ENCODE measurements around the gene ANKRD11. TPM values are rescaled to one million over a fixed set of nuclear protein-coding genes. Genes with fewer than 3 reads are reported as not detected.

Gene ANKRD11
- total and polyA plus RNA-seq, 2 donors (not counting 3 experiments of a cell fraction or from before 2014, with no cell fraction given) = 55.8 to 191 TPM

DNA sequence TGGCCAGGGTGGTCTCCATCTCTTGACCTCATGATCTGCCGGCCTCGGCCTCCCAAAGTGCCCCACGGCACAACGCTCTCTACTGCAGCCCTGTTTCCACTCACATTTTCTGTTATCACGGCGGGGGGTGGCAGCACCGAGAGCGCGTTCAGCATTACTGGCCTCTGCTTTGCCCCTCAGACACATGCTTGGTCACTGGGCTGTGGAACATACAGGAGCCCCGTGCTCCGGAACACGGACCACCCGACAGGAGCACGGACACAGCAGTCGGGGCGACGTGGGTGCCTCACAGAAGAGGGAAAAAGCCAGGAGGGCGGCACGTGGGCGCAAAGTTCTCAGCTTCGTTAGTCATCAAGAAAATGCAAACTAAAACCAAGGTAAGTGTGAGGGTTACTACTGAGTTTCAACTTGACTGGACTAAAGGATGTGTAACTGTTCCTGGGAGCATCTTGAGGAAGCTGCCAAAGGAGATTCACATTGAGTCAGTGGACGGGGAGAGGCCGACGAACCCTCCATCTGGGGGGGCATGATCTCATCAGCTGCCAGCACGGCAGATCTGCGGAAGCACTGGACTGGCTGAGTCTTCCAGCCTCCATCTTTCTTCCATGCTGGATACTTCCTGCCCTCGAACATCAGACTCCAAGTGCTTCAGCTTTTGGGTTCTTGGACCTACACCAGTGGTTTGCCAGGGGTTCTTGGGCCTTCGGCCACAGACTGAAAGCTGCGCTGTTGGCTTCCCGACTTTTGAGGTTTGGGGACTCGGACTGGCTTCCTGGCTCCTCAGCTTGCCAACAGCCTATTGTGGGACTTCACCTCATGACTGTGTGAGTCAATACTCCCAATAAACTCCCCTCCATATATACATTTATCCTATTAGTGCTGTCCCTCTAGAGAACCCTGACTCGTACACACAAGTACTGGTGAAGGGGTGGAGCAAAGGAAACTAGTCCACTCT, 166.0 kb downstream of the ANKRD11 start:
- POLR2A ChIA-PET = no interaction called here
- Histone ChIP-seq H3K27me3 (ENCODE audit: control insufficient read depth in 2 of 2, insufficient read depth in 2 of 2, low read length in 2 of 2) (no peaks in the 10 kb centered on the region), H3K4me3 (replicated peaks in 1 of 3; ENCODE audit: insufficient read depth in 1 of 3, low read depth in 1 of 3, low read length in 3 of 3) (no peak overlapping the region), H3K4me2 (ENCODE audit: insufficient read depth, low read length) (no peak overlapping the region), H3K36me3 (ENCODE audit: control insufficient read depth in 2 of 2, extremely low read depth in 1 of 2, insufficient read depth in 2 of 2, low read length in 2 of 2) (no peaks in the 10 kb centered on the region), H3K9ac (replicated peaks; ENCODE audit: extremely low read depth, insufficient read depth, low read length) (no peak overlapping the region), H3K9me1 (replicated peaks; ENCODE audit: control insufficient read depth, extremely low read depth, insufficient read depth, low read length) (no peaks in the 10 kb centered on the region), H2AFZ (ENCODE audit: low read depth, low read length) (no peak overlapping the region), H3K9me3 (replicated peaks; ENCODE audit: control insufficient read depth, insufficient read depth, low read length) (no peaks in the 10 kb centered on the region), H3K27ac (ENCODE audit: insufficient read depth, low read depth, low read length) (peak overlapping the region; percentile 73), H3K4me1 (ENCODE audit: control insufficient read depth, extremely low read depth, insufficient read depth, low read length) (peaks cover 73% of the 10 kb centered on the region), H3K79me2 (ENCODE audit: control insufficient read depth, insufficient read depth, low read length) (peaks cover 91% of the 10 kb centered on the region), H4K20me1 (replicated peaks; ENCODE audit: control insufficient read depth, extremely low read depth, insufficient read depth, low read length) (no peaks in the 10 kb centered on the region)
- BruUV-seq (replicated peaks) = no TSS peak
- CTCF ChIA-PET = no interaction called here
- dilution Hi-C loops (cut with MboI; ENCODE audit: extremely low pct_ligation_motif_present, low sequenced_read_pairs) (no loop called here), intact Hi-C loops (cut with micrococcal nuclease) (no loop called here)
- FAIRE-seq = peak; percentile 63
- TF ChIP-seq EZH2 (IDR thresholded peaks at IDR 0.05; ENCODE audit: borderline replicate concordance, low read depth, low read length, severe bottlenecking) (no peak), GATA2 (IDR thresholded peaks at IDR 0.05; ENCODE audit: insufficient read depth, insufficient read length, low read depth, low read length) (no peak), POLR2A (IDR thresholded peaks at IDR 0.05; ENCODE audit: low read depth, low read length) (no peak), MYC (IDR thresholded peaks at IDR 0.05; ENCODE audit: low read depth, low read length) (no peak), POLR2AphosphoS5 (IDR thresholded peaks at IDR 0.05; ENCODE audit: insufficient read depth, low read depth, low read length) (no peak), CTCF (IDR thresholded peaks at IDR 0.05; ENCODE audit: extremely low read depth in 1 of 2, insufficient read depth in 1 of 2, low read depth in 1 of 2, low read length in 2 of 2) (no peak), JUN (IDR thresholded peaks at IDR 0.05; ENCODE audit: borderline replicate concordance, insufficient read depth, insufficient read length, low read depth) (no peak)
- TF ChIP-seq, protein P1, sequence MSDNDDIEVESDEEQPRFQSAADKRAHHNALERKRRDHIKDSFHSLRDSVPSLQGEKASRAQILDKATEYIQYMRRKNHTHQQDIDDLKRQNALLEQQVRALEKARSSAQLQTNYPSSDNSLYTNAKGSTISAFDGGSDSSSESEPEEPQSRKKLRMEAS (IDR thresholded peaks at IDR 0.05; ENCODE audit: insufficient read depth, insufficient read length) = no peak
- no peak for DNase-seq (ENCODE audit: low read depth, low spot score)
